ENCODE results near the gene GREB1. TPM values are rescaled to one million over a fixed set of nuclear protein-coding genes. Genes with fewer than 3 reads are reported as not detected.

Gene GREB1
- total RNA-seq, 2 donors from 2014 or later: 3.1 to 7.6 TPM

GRCh38 chr2:11542275-11542819, 8.5 kb downstream of the GREB1 start:
- DNase-seq (ENCODE audit: low spot score): no peak
- H3K4me1 ChIP-seq: peaks cover 0 to 14% of the 10 kb centered on the region in 2 donors
- H3K27me3 ChIP-seq: no peaks in the 10 kb centered on the region
- no peak overlapping the region for H3K4me3 ChIP-seq
- no peak for TF ChIP-seq CTCF (IDR thresholded peaks at IDR 0.05)
- no peak overlapping the region for H3K27ac ChIP-seq
- H3K36me3 ChIP-seq: no peaks in the 10 kb centered on the region
- H3K9me3 ChIP-seq: no peaks in the 10 kb centered on the region

GRCh38 chr2:11543337-11544216, 9.7 kb downstream of the GREB1 start:
- H3K4me1 ChIP-seq: peaks cover 0 to 14% of the 10 kb centered on the region in 2 donors

GRCh38 chr2:11546072-11546471, 12.2 kb downstream of the GREB1 start:
- Histone ChIP-seq H3K9me3 (no peaks in the 10 kb centered on the region), H3K4me1 (no peaks in the 10 kb centered on the region), H3K36me3 (no peaks in the 10 kb centered on the region), H3K4me3 (no peak overlapping the region), H3K27ac (no peak overlapping the region), H3K27me3 (no peaks in the 10 kb centered on the region)
- no peak for TF ChIP-seq CTCF (IDR thresholded peaks at IDR 0.05)
- no peak for DNase-seq (ENCODE audit: low spot score)

More at GRCh38 chr2:11543337-11544216, 9.7 kb downstream of the GREB1 start:
- H3K9me3 ChIP-seq: no peaks in the 10 kb centered on the region
- no peak for TF ChIP-seq CTCF (IDR thresholded peaks at IDR 0.05)
- H3K4me3 ChIP-seq: no peak overlapping the region
- H3K27ac ChIP-seq: no peak overlapping the region
- H3K27me3 ChIP-seq: no peaks in the 10 kb centered on the region
- no peaks in the 10 kb centered on the region for H3K36me3 ChIP-seq
- DNase-seq (ENCODE audit: low spot score): no peak

GRCh38 chr2:11547912-11548497, 14.2 kb downstream of the GREB1 start:
- Histone ChIP-seq H3K27ac (no peak overlapping the region), H3K4me1 (no peaks in the 10 kb centered on the region), H3K9me3 (no peaks in the 10 kb centered on the region), H3K4me3 (no peak overlapping the region), H3K36me3 (no peaks in the 10 kb centered on the region), H3K27me3 (no peaks in the 10 kb centered on the region)
- no peak for DNase-seq (ENCODE audit: low spot score)
- no peak for TF ChIP-seq CTCF (IDR thresholded peaks at IDR 0.05)

GRCh38 chr2:11550302-11550701, 16.5 kb downstream of the GREB1 start:
- Histone ChIP-seq H3K9me3 (no peaks in the 10 kb centered on the region), H3K27me3 (no peaks in the 10 kb centered on the region), H3K27ac (no peak overlapping the region), H3K36me3 (no peaks in the 10 kb centered on the region), H3K4me3 (no peak overlapping the region), H3K4me1 (no peaks in the 10 kb centered on the region)
- DNase-seq (ENCODE audit: low spot score): no peak
- TF ChIP-seq CTCF (IDR thresholded peaks at IDR 0.05): no peak
